NT2/D1 (cell line): ENCODE data around the gene RASSF7.

Source experiments
- DNase-seq: peaks from one replicate; pipeline ENCODE4 v3.0.0-alpha.2; 2011; ENCODE audit warnings: low read depth, low spot score
- H3K27me3 ChIP-seq: 2 replicates; pipeline ENCODE4 v1.6.0; 2011; ENCODE audit warnings: mild to moderate bottlenecking; ENCODE audit not compliant: insufficient read length, insufficient read depth
- H3K36me3 ChIP-seq: 2 replicates; pipeline ENCODE4 v1.6.1; 2011; ENCODE audit warnings: mild to moderate bottlenecking, low read length, mixed read lengths; ENCODE audit not compliant: insufficient read depth, insufficient read length
- H3K4me1 ChIP-seq: 2 replicates; pipeline ENCODE4 v1.5.1; 2011; ENCODE audit not compliant: insufficient read depth, insufficient read length
- H3K4me3 ChIP-seq: 2 replicates; pipeline ENCODE4 v1.5.1; 2011; ENCODE audit warnings: low read depth; ENCODE audit not compliant: insufficient read length
- H3K9ac ChIP-seq: 2 replicates; pipeline ENCODE4 v1.6.0; 2011; ENCODE audit warnings: low read depth; ENCODE audit not compliant: insufficient read length
- H3K9me3 ChIP-seq: 2 replicates; pipeline ENCODE4 v1.5.1; 2011; ENCODE audit warnings: mild to moderate bottlenecking, low read length; ENCODE audit not compliant: insufficient read depth
- SUZ12 ChIP-seq: IDR thresholded peaks from 2 replicates; pipeline ENCODE4 v1.6.1; 2011; ENCODE audit not compliant: insufficient read length, insufficient read depth; ENCODE audit errors: extremely low read depth
- YY1 ChIP-seq: IDR thresholded peaks from 2 replicates; pipeline ENCODE4 v1.6.1; 2011; ENCODE audit not compliant: insufficient read length, insufficient read depth
- ZNF274 ChIP-seq: IDR thresholded peaks from 2 replicates; pipeline ENCODE4 v1.6.1; 2011; ENCODE audit warnings: mild to moderate bottlenecking, low read depth, low read length

Gene RASSF7

DNA sequence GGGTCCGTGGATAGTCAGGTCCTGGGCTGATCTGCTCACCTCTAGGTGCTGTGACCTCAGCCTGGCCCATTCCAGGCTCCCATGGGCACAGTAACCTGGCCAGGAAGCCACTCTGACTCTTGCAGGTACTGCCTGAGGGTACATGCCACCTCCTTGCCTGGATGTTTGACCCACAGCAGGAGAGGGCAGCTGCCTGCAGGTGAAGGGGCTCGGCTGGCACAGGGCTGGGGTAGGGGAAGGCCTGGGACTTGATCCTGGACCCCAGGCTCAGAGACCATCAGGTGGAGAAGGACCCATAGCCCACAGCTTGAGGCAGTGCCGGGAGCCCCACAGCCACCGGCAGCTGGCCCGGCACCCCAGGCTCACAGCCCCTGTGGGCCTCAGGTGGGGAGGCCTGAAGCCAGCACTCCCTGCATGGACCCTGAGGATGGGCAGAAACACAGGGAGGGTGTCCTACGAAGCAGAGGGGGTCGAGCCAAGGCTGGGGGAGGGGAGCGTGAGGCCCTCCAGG lies 20.7 kb upstream of the RASSF7 start:
- TF ChIP-seq SUZ12 (no peak), YY1 (no peak), ZNF274 (no peak)

DNA sequence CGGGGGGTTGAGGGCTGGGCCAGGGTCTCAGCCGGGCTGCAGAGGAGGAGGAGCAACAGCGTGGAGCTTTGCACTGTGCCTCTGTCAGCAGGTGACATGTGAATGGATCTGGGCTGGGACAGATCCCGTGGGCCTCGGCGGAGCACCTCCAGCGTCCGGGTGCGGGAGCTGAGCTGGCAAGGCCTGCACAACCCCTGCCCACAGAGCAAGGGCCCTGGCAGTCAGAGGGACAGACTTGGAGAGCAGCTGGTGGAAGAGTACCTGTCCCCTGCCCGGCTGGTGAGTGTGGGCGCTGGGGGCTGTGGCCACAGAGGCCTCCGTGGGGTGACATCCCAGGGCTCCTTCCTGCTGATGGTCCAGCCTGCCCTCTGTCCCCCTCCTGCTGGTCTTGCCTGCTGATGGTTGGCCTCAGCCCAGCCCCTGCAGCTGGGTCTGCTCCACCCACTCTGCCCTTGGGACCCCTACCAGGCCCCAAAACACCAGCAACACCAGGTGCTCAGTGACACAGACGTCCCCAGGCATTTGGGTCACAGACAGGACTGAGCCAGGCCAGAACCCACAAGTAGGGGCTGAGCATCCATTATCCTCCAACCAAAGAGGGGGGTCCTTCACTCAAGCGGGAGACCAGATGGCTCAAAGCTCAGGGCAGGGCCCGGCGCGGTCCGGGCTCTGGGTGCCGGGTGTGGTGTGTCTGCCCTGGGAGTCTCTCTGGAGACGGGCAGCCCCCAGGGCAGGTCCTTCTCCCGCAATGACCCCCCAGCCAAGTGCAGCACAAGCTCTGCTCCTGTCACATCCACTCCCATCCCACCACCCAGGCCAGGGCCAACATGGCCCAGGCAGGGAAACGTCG lies 20.0 kb upstream of the RASSF7 start:
- no peak overlapping the region for H3K4me3 ChIP-seq
- H3K36me3 ChIP-seq: no peaks in the 10 kb centered on the region
- H3K27me3 ChIP-seq: peaks cover 26% of the 10 kb centered on the region
- peak overlapping the region; percentile 50 for H3K9ac ChIP-seq
- TF ChIP-seq YY1 (no peak), SUZ12 (no peak), ZNF274 (no peak)
- H3K9me3 ChIP-seq: no peaks in the 10 kb centered on the region
- DNase-seq: no peak
- peaks cover 30% of the 10 kb centered on the region for H3K4me1 ChIP-seq

More for the DNA sequence above, 20.7 kb upstream of the RASSF7 start:
- Histone ChIP-seq H3K9me3 (no peaks in the 10 kb centered on the region), H3K27me3 (peaks cover 26% of the 10 kb centered on the region), H3K9ac (peak overlapping the region; percentile 44), H3K36me3 (no peaks in the 10 kb centered on the region), H3K4me3 (no peak overlapping the region), H3K4me1 (peaks cover 28% of the 10 kb centered on the region)
- no peak for DNase-seq

- TF ChIP-seq YY1 (no peak), ZNF274 (no peak), SUZ12 (no peak)
- Histone ChIP-seq H3K27me3 (peaks cover 21% of the 10 kb centered on the region), H3K36me3 (no peaks in the 10 kb centered on the region), H3K9me3 (no peaks in the 10 kb centered on the region), H3K4me1 (peaks cover 30% of the 10 kb centered on the region), H3K9ac (no peak overlapping the region), H3K4me3 (no peak overlapping the region)
- no peak for DNase-seq
These were observed 19.3 kb upstream of the RASSF7 start for GRCh38 chr11:541433-541885.

DNA sequence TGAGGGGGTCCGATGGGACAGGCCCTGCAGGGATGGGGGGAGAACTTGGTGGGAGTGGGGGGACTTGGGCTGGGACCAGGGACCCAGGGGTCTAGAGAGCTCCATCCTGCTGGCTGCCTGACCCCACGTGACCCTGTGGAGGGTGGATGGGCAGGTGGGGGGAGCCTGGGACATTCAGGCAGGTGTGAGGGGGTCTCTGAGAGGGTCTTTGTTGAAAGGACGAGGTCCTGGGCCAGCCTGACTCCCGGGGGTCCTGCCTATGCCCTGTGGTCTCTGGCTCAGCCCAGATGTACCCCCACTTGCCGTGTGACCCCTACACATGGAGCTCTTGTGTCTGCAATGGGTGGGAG lies 16.0 kb upstream of the RASSF7 start:
- H3K36me3 ChIP-seq: no peaks in the 10 kb centered on the region
- TF ChIP-seq ZNF274: no peak
- TF ChIP-seq SUZ12: no peak
- no peak for TF ChIP-seq YY1
- H3K27me3 ChIP-seq: no peaks in the 10 kb centered on the region
- no peaks in the 10 kb centered on the region for H3K9me3 ChIP-seq
- H3K9ac ChIP-seq: no peak overlapping the region
- H3K4me1 ChIP-seq: peaks cover 14% of the 10 kb centered on the region
- H3K4me3 ChIP-seq: no peak overlapping the region
- no peak for DNase-seq

DNA sequence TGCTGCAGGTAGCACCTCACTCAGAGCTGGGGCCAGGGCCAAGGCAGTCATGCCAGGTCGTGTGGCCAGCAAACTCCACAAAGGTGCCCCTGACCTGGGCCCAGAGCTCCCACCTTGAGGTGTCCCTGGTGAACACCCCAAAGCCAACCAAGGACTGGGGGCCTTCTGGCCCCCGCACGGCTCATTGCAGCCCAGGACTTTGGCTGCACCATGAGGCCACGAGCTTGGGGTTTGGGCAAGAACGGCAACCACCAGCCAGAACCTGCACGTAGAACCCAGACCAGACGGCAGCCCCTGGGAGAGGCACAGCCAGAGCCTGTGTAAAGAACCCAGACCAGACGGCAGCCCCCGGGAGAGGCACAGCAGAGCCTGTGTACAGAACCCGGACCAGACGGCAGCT lies 15.6 kb upstream of the RASSF7 start:
- H3K4me1 ChIP-seq: peaks cover 11% of the 10 kb centered on the region
- no peaks in the 10 kb centered on the region for H3K27me3 ChIP-seq
- H3K9me3 ChIP-seq: no peaks in the 10 kb centered on the region
- H3K9ac ChIP-seq: no peak overlapping the region
- TF ChIP-seq YY1 (no peak), ZNF274 (no peak), SUZ12 (no peak)
- DNase-seq: no peak
- no peak overlapping the region for H3K4me3 ChIP-seq
- H3K36me3 ChIP-seq: no peaks in the 10 kb centered on the region

DNA sequence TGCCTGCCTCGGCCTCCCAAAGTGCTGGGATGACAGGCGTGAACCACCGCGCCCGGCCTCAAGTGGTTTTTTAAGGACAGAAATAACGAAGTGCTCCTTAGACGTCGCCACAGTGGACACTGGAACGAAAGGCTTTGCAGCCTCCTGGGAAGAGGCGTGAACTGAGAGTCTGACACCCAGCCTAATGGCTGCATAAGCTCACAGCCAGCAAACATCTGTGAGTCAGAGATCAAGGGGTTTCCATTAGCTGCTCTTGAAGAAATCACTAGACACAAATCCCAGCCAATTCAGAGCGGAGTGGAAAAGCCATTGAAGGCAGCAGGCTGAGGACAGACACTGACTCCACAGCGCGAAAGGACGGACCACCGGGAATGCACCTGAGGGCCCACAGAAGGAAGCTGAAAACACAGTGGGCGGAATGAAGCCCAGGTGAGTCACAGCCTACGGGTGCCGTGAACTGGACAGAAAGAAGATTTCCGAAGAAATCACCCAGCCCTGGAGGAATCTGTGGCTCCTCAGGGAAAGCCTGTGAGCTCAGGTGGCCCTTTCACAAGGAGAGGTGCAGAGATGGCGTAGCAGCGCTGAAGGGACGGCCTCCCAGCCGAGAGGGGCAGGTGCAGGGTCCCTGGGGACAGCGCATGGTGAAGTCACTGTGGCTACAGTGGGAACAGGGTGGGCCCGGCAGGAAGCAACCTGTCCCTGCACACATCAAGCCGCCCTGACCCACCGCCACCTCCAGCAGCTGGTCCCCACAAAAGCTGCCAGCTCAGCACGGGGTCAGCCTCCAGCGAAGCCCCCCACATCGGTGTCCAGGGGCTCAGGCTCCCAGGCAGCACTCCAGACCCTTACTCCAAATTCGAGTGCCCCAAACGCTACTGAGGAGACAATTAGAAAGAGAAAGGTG lies 11.8 kb upstream of the RASSF7 start:
- no peaks in the 10 kb centered on the region for H3K9me3 ChIP-seq
- peaks cover 14% of the 10 kb centered on the region for H3K4me1 ChIP-seq
- TF ChIP-seq ZNF274: no peak
- TF ChIP-seq YY1: no peak
- TF ChIP-seq SUZ12: no peak
- H3K36me3 ChIP-seq: no peaks in the 10 kb centered on the region
- no peak overlapping the region for H3K4me3 ChIP-seq
- no peak overlapping the region for H3K9ac ChIP-seq
- DNase-seq: no peak
- H3K27me3 ChIP-seq: no peaks in the 10 kb centered on the region
